Panc1 (cell line): ENCODE data around the gene PABPC1L2A.

Experiments used
- CTCF ChIP-seq: fragments of 450-650 bp; IDR thresholded peaks from 2 replicates; pipeline ENCODE4 v1.5.1; 2017; ENCODE audit warnings: mild to moderate bottlenecking
- POLR2AphosphoS5 ChIP-seq: IDR thresholded peaks from 2 replicates; pipeline ENCODE4 v1.6.1; 2012; ENCODE audit warnings: mild to moderate bottlenecking, low read depth, low read length, moderate library complexity
- REST ChIP-seq, 2 experiments: IDR thresholded peaks; 2 replicates each; pipeline ENCODE4 v1.6.1; 2011 to 2012; ENCODE audit warnings: low read depth in 2 of 2, control low read depth in 1 of 2, low read length in 1 of 2, mild to moderate bottlenecking in 1 of 2, moderate library complexity in 1 of 2; ENCODE audit not compliant: insufficient read depth in 1 of 2
- SIN3A ChIP-seq: IDR thresholded peaks from 2 replicates; pipeline ENCODE4 v1.6.1; 2012; ENCODE audit warnings: low read depth, mild to moderate bottlenecking, low read length, moderate library complexity, borderline replicate concordance; ENCODE audit not compliant: insufficient read depth

- TF ChIP-seq POLR2AphosphoS5 (no peak), CTCF (no peak), REST (IDR thresholded peaks at IDR 0.05; ENCODE audit: insufficient read depth in 1 of 2, low read depth in 2 of 2, low read length in 1 of 2) (no peak), SIN3A (no peak)
These were observed 2.5 kb downstream of the PABPC1L2A start for GRCh38 chrX:73076838-73077237.
